Natural killer cell treated with Interleukin-12 subunit alpha and Interleukin-12 subunit beta and Interleukin-15 and Interleukin-18, amount 100 ng/mL, for 72 hours (primary cell): ENCODE data around the gene RHCE. TPM values are rescaled to one million over a fixed set of nuclear protein-coding genes. Genes with fewer than 3 reads are reported as not detected.
"Not testable (repeated sequence)": the region's sequence is repeated elsewhere in the genome, so short reads cannot be mapped to it uniquely, and the experiment has no call there.

Experiments
- ATAC-seq, 2 donors: fragments of 150-1000 bp; cut with Tn5 transposase in 1 of 2; sonication (Bioruptor Pico), chemical (Tn5 transposase) in 1 of 2; 2 replicates each; pipeline ENCODE4 v1.10.0; 2021
- DNase-seq: peaks from one replicate; pipeline ENCODE4 v3.0.0; 2022; ENCODE audit warnings: low spot score
- H3K27ac Mint-ChIP-seq, 2 donors: 1 replicate in 1 of 2; 2 replicates in 1 of 2; pipeline ENCODE4 v1.8.0; 2022; ENCODE audit warnings: mixed read lengths in 2 of 2, mild to moderate bottlenecking in 1 of 2, moderate library complexity in 1 of 2
- H3K27me3 Mint-ChIP-seq, 2 donors: 1 replicate in 1 of 2; 2 replicates in 1 of 2; pipeline ENCODE4 v1.8.0; 2022; ENCODE audit warnings: mixed read lengths in 2 of 2
- H3K36me3 Mint-ChIP-seq: one replicate; pipeline ENCODE4 v1.8.0; 2022; ENCODE audit warnings: mixed read lengths
- H3K4me1 Mint-ChIP-seq, 2 donors: 1 replicate in 1 of 2; 2 replicates in 1 of 2; pipeline ENCODE4 v1.8.0; 2022; ENCODE audit warnings: low read depth in 2 of 2, mixed read lengths in 2 of 2, mild to moderate bottlenecking in 1 of 2
- H3K4me3 Mint-ChIP-seq: one replicate; pipeline ENCODE4 v1.8.0; 2022; ENCODE audit warnings: mixed read lengths
- H3K9me3 Mint-ChIP-seq: 2 replicates; pipeline ENCODE4 v1.8.0; 2022; ENCODE audit warnings: mixed read lengths
- total RNA-seq, 2 donors: library from RNA; stranded (reverse); gene quantifications; one replicate each; pipeline ENCODE4 v1.2.3, GENCODE V29; 2022

RHCE gene
- total RNA-seq, 2 donors from 2014 or later = not detected

GRCh38 chr1:25445993-25446538, 25.4 kb upstream of the RHCE start:
- Mint-ChIP-seq H3K4me3 (no peak overlapping the region), H3K36me3 (no peaks in the 10 kb centered on the region), H3K4me1 (peaks cover 12 to 25% of the 10 kb centered on the region in 2 donors), H3K27me3 (no peaks in the 10 kb centered on the region), H3K27ac (no peak overlapping the region), H3K9me3 (no peaks in the 10 kb centered on the region)
- ATAC-seq = no peak
- DNase-seq = no peak

GRCh38 chr1:25444604-25445003, 24.0 kb upstream of the RHCE start:
- not testable (repeated sequence) for H3K9me3 Mint-ChIP-seq, H3K36me3 Mint-ChIP-seq, H3K27me3 Mint-ChIP-seq, DNase-seq, H3K4me3 Mint-ChIP-seq, H3K27ac Mint-ChIP-seq, ATAC-seq
- H3K4me1 Mint-ChIP-seq = peaks cover 12 to 28% of the 10 kb centered on the region in 2 donors

GRCh38 chr1:25443030-25443699, 22.5 kb upstream of the RHCE start:
- Mint-ChIP-seq H3K36me3 (no peaks in the 10 kb centered on the region), H3K9me3 (no peaks in the 10 kb centered on the region), H3K4me1 (peaks cover 12 to 28% of the 10 kb centered on the region in 2 donors), H3K27ac (no peak overlapping the region), H3K4me3 (no peak overlapping the region), H3K27me3 (no peaks in the 10 kb centered on the region)
- ATAC-seq (no peak), DNase-seq (no peak)

GRCh38 chr1:25442178-25442577, 21.6 kb upstream of the RHCE start:
- no peaks in the 10 kb centered on the region for H3K36me3 Mint-ChIP-seq
- H3K27me3 Mint-ChIP-seq = no peaks in the 10 kb centered on the region
- H3K9me3 Mint-ChIP-seq = no peaks in the 10 kb centered on the region
- H3K27ac Mint-ChIP-seq = no peak overlapping the region
- peaks cover 12 to 25% of the 10 kb centered on the region in 2 donors for H3K4me1 Mint-ChIP-seq
- no peak overlapping the region for H3K4me3 Mint-ChIP-seq
- no peak for DNase-seq
- ATAC-seq = no peak

- no peak overlapping the region for H3K27ac Mint-ChIP-seq
- no peak overlapping the region for H3K4me3 Mint-ChIP-seq
- DNase-seq = no peak
- no peaks in the 10 kb centered on the region for H3K27me3 Mint-ChIP-seq
- no peaks in the 10 kb centered on the region for H3K36me3 Mint-ChIP-seq
- peaks cover 34 to 35% of the 10 kb centered on the region in 2 donors for H3K4me1 Mint-ChIP-seq
- no peaks in the 10 kb centered on the region for H3K9me3 Mint-ChIP-seq
- no peak for ATAC-seq
These were observed 18.7 kb upstream of the RHCE start for GRCh38 chr1:25439287-25439686.

GRCh38 chr1:25437672-25438071, 17.0 kb upstream of the RHCE start:
- no peak for DNase-seq
- Mint-ChIP-seq H3K4me1 (peaks cover 41 to 51% of the 10 kb centered on the region in 2 donors), H3K9me3 (no peaks in the 10 kb centered on the region), H3K27me3 (no peaks in the 10 kb centered on the region), H3K36me3 (no peaks in the 10 kb centered on the region), H3K27ac (no peak overlapping the region), H3K4me3 (no peak overlapping the region)
- no peak for ATAC-seq

- H3K4me1 Mint-ChIP-seq = peaks cover 37 to 51% of the 10 kb centered on the region in 2 donors
- no peak for DNase-seq
- H3K4me3 Mint-ChIP-seq = peak overlapping the region; percentile 57
- H3K27ac Mint-ChIP-seq = peak overlapping the region; percentile 68 to 76
- no peaks in the 10 kb centered on the region for H3K27me3 Mint-ChIP-seq
- H3K9me3 Mint-ChIP-seq = no peaks in the 10 kb centered on the region
- H3K36me3 Mint-ChIP-seq = no peaks in the 10 kb centered on the region
- no peak for ATAC-seq
These were observed 14.9 kb upstream of the RHCE start for GRCh38 chr1:25435397-25436108.

GRCh38 chr1:25433389-25434186, 13.0 kb upstream of the RHCE start:
- no peaks in the 10 kb centered on the region for H3K9me3 Mint-ChIP-seq
- no peaks in the 10 kb centered on the region for H3K36me3 Mint-ChIP-seq
- peak overlapping the region; percentile 45 for H3K4me3 Mint-ChIP-seq
- DNase-seq (no peak), ATAC-seq (no peak)
- H3K27ac Mint-ChIP-seq = no peak overlapping the region
- no peaks in the 10 kb centered on the region for H3K27me3 Mint-ChIP-seq
- peaks cover 40 to 55% of the 10 kb centered on the region in 2 donors for H3K4me1 Mint-ChIP-seq

- no peaks in the 10 kb centered on the region for H3K36me3 Mint-ChIP-seq
- DNase-seq (no peak), ATAC-seq (no peak)
- no peaks in the 10 kb centered on the region for H3K9me3 Mint-ChIP-seq
- peaks cover 41 to 57% of the 10 kb centered on the region in 2 donors for H3K4me1 Mint-ChIP-seq
- peak overlapping the region; percentile 92 for H3K4me3 Mint-ChIP-seq
- H3K27ac Mint-ChIP-seq = peak overlapping the region in 1 of 2 donors; percentile 84
- H3K27me3 Mint-ChIP-seq = no peaks in the 10 kb centered on the region
These were observed 12.2 kb upstream of the RHCE start for GRCh38 chr1:25432749-25433388.

- ATAC-seq (no peak), DNase-seq (no peak)
- H3K27ac Mint-ChIP-seq = peak overlapping the region; percentile 56 to 84
- no peaks in the 10 kb centered on the region for H3K36me3 Mint-ChIP-seq
- peak overlapping the region; percentile 92 for H3K4me3 Mint-ChIP-seq
- H3K9me3 Mint-ChIP-seq = no peaks in the 10 kb centered on the region
- H3K27me3 Mint-ChIP-seq = no peaks in the 10 kb centered on the region
- H3K4me1 Mint-ChIP-seq = peaks cover 41 to 57% of the 10 kb centered on the region in 2 donors
These were observed 11.5 kb upstream of the RHCE start for GRCh38 chr1:25431955-25432719.

- Mint-ChIP-seq H3K36me3 (no peaks in the 10 kb centered on the region), H3K4me1 (peaks cover 37 to 51% of the 10 kb centered on the region in 2 donors), H3K27ac (peak overlapping the region; percentile 96 to 100), H3K4me3 (peak overlapping the region; percentile 94), H3K9me3 (no peaks in the 10 kb centered on the region), H3K27me3 (no peaks in the 10 kb centered on the region)
- ATAC-seq (peak in 1 of 2 donors; percentile 50), DNase-seq (no peak)
These were observed 10.6 kb upstream of the RHCE start for GRCh38 chr1:25430967-25431881.
